HG03432 (cell line): ENCODE results near the gene CACNA1I.

Experiments
- ATAC-seq: cut with Tn5 transposase; IDR thresholded peaks from one replicate; pipeline ENCODE4 v1.9.1; 2021; ENCODE audit warnings: mild to moderate bottlenecking, moderate library complexity; ENCODE audit not compliant: unreplicated experiment

Gene CACNA1I

GRCh38 chr22:39535357-39535725 lies 35.2 kb upstream of the CACNA1I start:
- ATAC-seq: no peak

GRCh38 chr22:39535831-39536449 lies 34.6 kb upstream of the CACNA1I start:
- ATAC-seq: no peak

GRCh38 chr22:39536711-39537110 lies 33.8 kb upstream of the CACNA1I start:
- ATAC-seq: no peak

- ATAC-seq: no peak
Observed at GRCh38 chr22:39537975-39538374, 32.6 kb upstream of the CACNA1I start.

GRCh38 chr22:39543095-39543494 lies 27.5 kb upstream of the CACNA1I start:
- no peak for ATAC-seq

GRCh38 chr22:39545386-39546365 lies 24.9 kb upstream of the CACNA1I start:
- no peak for ATAC-seq

- no peak for ATAC-seq
Observed at GRCh38 chr22:39546889-39547586, 23.5 kb upstream of the CACNA1I start.

- no peak for ATAC-seq
Observed at GRCh38 chr22:39547587-39547947, 23.0 kb upstream of the CACNA1I start.

GRCh38 chr22:39553429-39553828 lies 17.1 kb upstream of the CACNA1I start:
- no peak for ATAC-seq

GRCh38 chr22:39554151-39554550 lies 16.4 kb upstream of the CACNA1I start:
- no peak for ATAC-seq

- no peak for ATAC-seq
Observed at GRCh38 chr22:39556970-39557841, 13.3 kb upstream of the CACNA1I start.

- no peak for ATAC-seq
Observed at GRCh38 chr22:39558254-39558727, 12.3 kb upstream of the CACNA1I start.

GRCh38 chr22:39558950-39559349 lies 11.6 kb upstream of the CACNA1I start:
- ATAC-seq: no peak

GRCh38 chr22:39559456-39560105 lies 11.0 kb upstream of the CACNA1I start:
- ATAC-seq: no peak

GRCh38 chr22:39560127-39560526 lies 10.4 kb upstream of the CACNA1I start:
- ATAC-seq: no peak

- ATAC-seq: no peak
Observed at GRCh38 chr22:39562839-39563489, 7.6 kb upstream of the CACNA1I start.

GRCh38 chr22:39563571-39564428 lies 6.8 kb upstream of the CACNA1I start:
- ATAC-seq: no peak

- ATAC-seq: no peak
Observed at GRCh38 chr22:39565414-39565944, 5.1 kb upstream of the CACNA1I start.
